ENCODE measurements around the gene ZNF580.

GRCh38 chr19:55609326-55609725, 31.5 kb upstream of the ZNF580 start:
- TF ChIP-seq HOXA5 (CRISPR knock-in tag; IDR thresholded peaks at IDR 0.05) (no peak), SETDB1 (CRISPR knock-in tag; IDR thresholded peaks at IDR 0.05; ENCODE audit: borderline replicate concordance) (no peak), FOXM1 (CRISPR knock-in tag; IDR thresholded peaks at IDR 0.05) (no peak), RFX5 (IDR thresholded peaks at IDR 0.05; ENCODE audit: low read depth, low read length) (no peak), FOXO4 (CRISPR knock-in tag; conservative IDR thresholded peaks at IDR 0.05) (no peak), ARHGAP35 (CRISPR knock-in tag; IDR thresholded peaks at IDR 0.05; ENCODE audit: borderline replicate concordance) (no peak), SAP130 (CRISPR knock-in tag; IDR thresholded peaks at IDR 0.05; ENCODE audit: low read depth) (no peak), GATAD2A (CRISPR knock-in tag; IDR thresholded peaks at IDR 0.05) (no peak), GABPA (IDR thresholded peaks at IDR 0.05; ENCODE audit: low read depth, low read length) (no peak), GABPA (CRISPR knock-in tag; IDR thresholded peaks at IDR 0.05; ENCODE audit: low read depth) (no peak), IRF1 (CRISPR knock-in tag; IDR thresholded peaks at IDR 0.05; ENCODE audit: low read depth) (no peak), CREB3 (CRISPR knock-in tag; IDR thresholded peaks at IDR 0.05) (no peak), POLR2A (IDR thresholded peaks at IDR 0.05; ENCODE audit: insufficient read depth in 1 of 2, low read depth in 2 of 2, low read length in 2 of 2) (no peak)
